PFSK-1 (cell line): ENCODE measurements around the gene STARD13.

ENCODE experiments used
- POLR2AphosphoS5 ChIP-seq: IDR thresholded peaks from 2 replicates; pipeline ENCODE4 v1.6.1; 2012; ENCODE audit warnings: low read depth, mild to moderate bottlenecking, control low read depth, low read length, moderate library complexity
- REST ChIP-seq, 2 experiments: IDR thresholded peaks; 2 replicates each; pipeline versions ENCODE4 v1.6.1 to v1.8.0; 2011 to 2012; ENCODE audit warnings: low read depth in 2 of 2, low read length in 2 of 2, control low read depth in 1 of 2, inconsistent platforms in 1 of 2, mild to moderate bottlenecking in 1 of 2, moderate library complexity in 1 of 2; ENCODE audit not compliant: insufficient read depth in 1 of 2
- SIN3A ChIP-seq: IDR thresholded peaks from 2 replicates; pipeline ENCODE4 v1.6.1; 2012; ENCODE audit warnings: mild to moderate bottlenecking, low read length, moderate library complexity, borderline replicate concordance; ENCODE audit not compliant: insufficient read depth
- TAF1 ChIP-seq: IDR thresholded peaks from 2 replicates; pipeline ENCODE4 v1.6.1; 2012; ENCODE audit warnings: low read length, control low read depth, borderline replicate concordance; ENCODE audit not compliant: insufficient read depth

- TF ChIP-seq POLR2AphosphoS5 (no peak), REST (IDR thresholded peaks at IDR 0.05; ENCODE audit: insufficient read depth in 1 of 2, low read depth in 2 of 2, low read length in 2 of 2) (no peak), SIN3A (no peak), TAF1 (no peak)
Measured at GRCh38 chr13:33167491-33167890, 118.1 kb downstream of the STARD13 start.
